Prostate gland (tissue), 2 donors: ENCODE data around the gene MGAT5. TPM values are rescaled to one million over a fixed set of nuclear protein-coding genes. Genes with fewer than 3 reads are reported as not detected.

Experiments used
- DNase-seq: peaks from one replicate; pipeline ENCODE4 v3.0.0-alpha.2; 2019; ENCODE audit warnings: low spot score
- H3K27ac ChIP-seq, 2 donors: fragments of 200-600 bp; sonication (generic); 2 replicates each; pipeline ENCODE4 v1.5.1; 2017 to 2019
- H3K27me3 ChIP-seq: fragments of 200-600 bp; sonication (generic); replicated peaks from 2 replicates; pipeline ENCODE4 v1.5.1; 2019; ENCODE audit not compliant: insufficient read depth
- H3K36me3 ChIP-seq, 2 donors: fragments of 200-600 bp; sonication (generic); 1 replicate in 1 of 2; 2 replicates in 1 of 2; pipeline versions ENCODE4 v1.5.1 to v1.8.1; 2017 to 2019
- H3K4me1 ChIP-seq: fragments of 200-600 bp; sonication (generic); replicated peaks from 2 replicates; pipeline ENCODE4 v1.5.1; 2019
- H3K4me3 ChIP-seq, 2 donors: fragments of 200-600 bp; sonication (generic); 2 replicates each; pipeline ENCODE4 v1.5.1; 2017 to 2019
- H3K9me3 ChIP-seq: fragments of 200-600 bp; sonication (generic); 2 replicates; pipeline ENCODE4 v1.5.1; 2017
- POLR2A ChIP-seq: fragments of 450-650 bp; IDR thresholded peaks from one replicate; pipeline ENCODE4 v1.6.1; 2016; ENCODE audit warnings: antibody characterized with exemption, mild to moderate bottlenecking
- POLR2AphosphoS5 ChIP-seq: sonication (generic); formaldehyde crosslinking; IDR thresholded peaks from one replicate; pipeline ENCODE4 v1.6.1; 2017; ENCODE audit warnings: antibody characterized with exemption
- WGBS: methylation state at CpG from one replicate; pipeline ENCODE4 v1.1.5; 2018; 5-methylcytosine and 5-hydroxymethylcytosine counted together
- intact Hi-C: fragments of 100-400 bp; cut with DNase I; formaldehyde crosslinking; loops from one replicate; pipeline ENCODE4 v1.14.2; 2022
- total RNA-seq, 2 donors: library from RNA; depleted of rRNA; stranded (reverse); fragments of >200 nt; gene quantifications; one replicate each; pipeline ENCODE4 v1.1.0, GENCODE V29; 2016
- TF ChIP-seq, protein P1 (sequence below), 4 experiments: fragments of 200-600 bp in 2 of 4; fragments of 450-650 bp in 2 of 4; sonication (generic) in 2 of 4; IDR thresholded peaks; 1 replicate in 3 of 4; 2 replicates in 1 of 4; pipeline ENCODE4 v1.5.1; 2016 to 2019; ENCODE audit warnings: antibody characterized with exemption in 4 of 4, mild to moderate bottlenecking in 2 of 4, moderate library complexity in 2 of 4

MGAT5 gene
- total RNA-seq, 2 donors from 2014 or later: 20.1 to 83.2 TPM

DNA sequence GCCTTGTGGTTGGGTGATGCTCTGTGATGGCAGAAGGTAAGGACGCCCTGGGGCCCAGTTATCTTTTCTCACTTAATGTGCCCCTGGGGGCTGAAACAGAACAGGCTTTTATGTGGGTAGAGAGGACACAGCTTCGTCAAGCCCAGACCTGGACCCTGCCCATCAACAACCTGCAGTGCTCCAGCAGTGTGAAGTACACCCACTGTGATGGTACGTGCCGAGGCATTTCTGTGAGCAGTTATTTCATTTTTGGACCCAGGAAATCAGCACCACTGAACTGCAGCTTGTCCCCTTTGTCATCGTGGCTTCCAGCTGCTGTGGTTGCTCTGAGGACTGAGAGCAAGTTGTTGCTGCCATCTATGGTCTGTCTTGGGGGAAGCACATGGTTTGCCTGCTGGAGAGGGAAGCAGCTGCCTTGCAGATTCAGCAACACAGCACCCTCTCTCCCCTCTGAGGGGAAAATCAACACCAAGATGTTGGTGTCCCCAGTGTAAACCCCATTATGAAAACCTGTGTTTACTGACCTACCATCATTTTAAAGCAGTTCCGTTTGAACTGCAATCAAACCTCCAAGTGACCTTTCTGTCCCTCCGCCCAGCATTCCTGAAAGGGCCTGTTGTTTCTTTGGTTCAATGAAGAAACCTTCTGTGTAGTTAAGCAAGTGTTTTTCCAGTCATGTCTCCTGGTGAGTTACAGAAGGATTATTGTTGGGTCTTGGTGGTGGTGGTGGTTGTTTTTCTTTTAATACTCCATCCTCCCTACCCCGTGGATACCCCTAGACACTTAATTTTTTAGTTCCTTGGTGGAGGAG, 158.2 kb downstream of the MGAT5 start:
- WGBS: 38% methylated on average over 8 of the region's 8 CpGs
- H3K36me3 ChIP-seq: no peaks in the 10 kb centered on the region
- no peaks in the 10 kb centered on the region for H3K27me3 ChIP-seq
- no peak overlapping the region for H3K27ac ChIP-seq
- TF ChIP-seq POLR2A (no peak), POLR2AphosphoS5 (no peak)
- TF ChIP-seq, protein P1, sequence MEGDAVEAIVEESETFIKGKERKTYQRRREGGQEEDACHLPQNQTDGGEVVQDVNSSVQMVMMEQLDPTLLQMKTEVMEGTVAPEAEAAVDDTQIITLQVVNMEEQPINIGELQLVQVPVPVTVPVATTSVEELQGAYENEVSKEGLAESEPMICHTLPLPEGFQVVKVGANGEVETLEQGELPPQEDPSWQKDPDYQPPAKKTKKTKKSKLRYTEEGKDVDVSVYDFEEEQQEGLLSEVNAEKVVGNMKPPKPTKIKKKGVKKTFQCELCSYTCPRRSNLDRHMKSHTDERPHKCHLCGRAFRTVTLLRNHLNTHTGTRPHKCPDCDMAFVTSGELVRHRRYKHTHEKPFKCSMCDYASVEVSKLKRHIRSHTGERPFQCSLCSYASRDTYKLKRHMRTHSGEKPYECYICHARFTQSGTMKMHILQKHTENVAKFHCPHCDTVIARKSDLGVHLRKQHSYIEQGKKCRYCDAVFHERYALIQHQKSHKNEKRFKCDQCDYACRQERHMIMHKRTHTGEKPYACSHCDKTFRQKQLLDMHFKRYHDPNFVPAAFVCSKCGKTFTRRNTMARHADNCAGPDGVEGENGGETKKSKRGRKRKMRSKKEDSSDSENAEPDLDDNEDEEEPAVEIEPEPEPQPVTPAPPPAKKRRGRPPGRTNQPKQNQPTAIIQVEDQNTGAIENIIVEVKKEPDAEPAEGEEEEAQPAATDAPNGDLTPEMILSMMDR (IDR thresholded peaks at IDR 0.05): peak in 3 of 4 experiments; percentile 31 to 66 (median 63)
- intact Hi-C loops: loop anchor here (1.0 to 5.0 kb wide), 3 partner anchors 35 to 525 kb away; no protein-coding TSS in a partner anchor
- H3K4me1 ChIP-seq: no peaks in the 10 kb centered on the region
- no peaks in the 10 kb centered on the region for H3K9me3 ChIP-seq
- DNase-seq: peak; percentile 58
- no peak overlapping the region for H3K4me3 ChIP-seq

DNA sequence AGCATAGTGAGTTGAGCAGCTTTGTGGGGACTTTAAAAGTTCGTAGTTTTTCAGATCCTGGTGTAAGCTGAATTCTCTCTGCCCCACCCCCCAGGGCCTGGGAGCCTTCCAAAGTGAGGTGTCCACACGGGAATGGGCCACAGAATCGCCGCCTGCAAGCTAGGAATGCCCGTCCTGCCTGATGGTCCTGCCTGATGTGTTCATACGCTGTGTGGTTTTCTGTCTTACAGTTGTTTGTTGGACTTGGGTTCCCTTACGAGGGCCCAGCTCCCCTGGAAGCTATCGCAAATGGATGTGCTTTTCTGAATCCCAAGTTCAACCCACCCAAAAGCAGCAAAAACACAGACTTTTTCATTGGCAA, 158.7 kb downstream of the MGAT5 start:
- no peak for DNase-seq
- H3K36me3 ChIP-seq: no peaks in the 10 kb centered on the region
- H3K4me1 ChIP-seq: no peaks in the 10 kb centered on the region
- WGBS: 79% methylated on average over 8 of the region's 8 CpGs
- H3K4me3 ChIP-seq: no peak overlapping the region
- H3K27me3 ChIP-seq: no peaks in the 10 kb centered on the region
- intact Hi-C loops: loop anchor here (5.0 kb wide), 2 partner anchors 35 to 525 kb away; no protein-coding TSS in a partner anchor
- H3K27ac ChIP-seq: no peak overlapping the region
- no peaks in the 10 kb centered on the region for H3K9me3 ChIP-seq
- no peak for TF ChIP-seq POLR2AphosphoS5
- no peak for TF ChIP-seq POLR2A
- TF ChIP-seq, protein P1 (IDR thresholded peaks at IDR 0.05): no peak

DNA sequence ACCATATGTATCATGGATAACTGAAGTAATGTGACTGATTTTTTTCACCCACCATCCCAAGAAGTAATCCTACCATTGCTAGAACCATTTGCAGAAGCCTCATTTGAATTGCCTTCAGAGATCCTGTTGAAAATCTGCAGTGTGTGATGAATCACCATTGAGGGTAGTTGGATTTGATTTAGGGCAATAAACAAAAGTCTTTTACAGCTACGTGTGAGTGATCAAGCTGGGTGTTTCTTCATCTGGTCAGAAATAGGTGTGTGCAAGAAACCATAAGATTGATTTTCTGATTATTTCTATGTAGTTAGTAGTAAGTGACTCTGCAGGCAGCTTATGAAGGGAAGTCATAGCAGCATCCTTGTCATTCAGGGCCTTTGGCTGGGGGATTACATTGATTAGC, 159.6 kb downstream of the MGAT5 start:
- H3K36me3 ChIP-seq: no peaks in the 10 kb centered on the region
- H3K27me3 ChIP-seq: no peaks in the 10 kb centered on the region
- H3K4me1 ChIP-seq: no peaks in the 10 kb centered on the region
- WGBS: 50% methylated on average over 1 of the region's 1 CpG
- no peak overlapping the region for H3K27ac ChIP-seq
- intact Hi-C loops: loop anchor here (5.0 kb wide), 2 partner anchors 36 to 526 kb away; no protein-coding TSS in a partner anchor
- H3K9me3 ChIP-seq: no peaks in the 10 kb centered on the region
- no peak overlapping the region for H3K4me3 ChIP-seq
- DNase-seq: no peak
- no peak for TF ChIP-seq POLR2AphosphoS5
- TF ChIP-seq, protein P1 (IDR thresholded peaks at IDR 0.05): no peak
- no peak for TF ChIP-seq POLR2A

DNA sequence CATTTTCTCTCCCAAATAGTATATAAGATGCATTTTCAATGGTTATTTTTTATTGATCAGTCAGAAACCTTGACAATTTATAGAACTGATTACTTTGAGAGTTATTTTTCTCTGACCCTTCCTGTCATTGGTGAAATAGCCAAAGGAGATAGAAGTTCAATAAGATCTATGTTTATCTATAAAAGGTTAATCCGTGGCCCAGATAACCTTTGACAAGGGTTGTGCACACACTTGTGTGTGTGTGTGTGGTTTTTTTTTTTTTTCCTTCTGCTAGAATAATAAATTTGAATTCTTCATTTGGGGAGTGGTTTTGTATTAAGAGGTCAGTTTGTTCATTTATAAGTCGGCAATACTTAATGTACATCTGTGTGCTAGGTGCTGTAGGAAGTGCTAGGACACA, 160.0 kb downstream of the MGAT5 start:
- DNase-seq: no peak
- Histone ChIP-seq H3K27me3 (no peaks in the 10 kb centered on the region), H3K4me3 (no peak overlapping the region), H3K4me1 (no peaks in the 10 kb centered on the region), H3K36me3 (no peaks in the 10 kb centered on the region), H3K9me3 (no peaks in the 10 kb centered on the region), H3K27ac (no peak overlapping the region)
- intact Hi-C loops: loop anchor here (5.0 kb wide), 2 partner anchors 37 to 527 kb away; no protein-coding TSS in a partner anchor
- 51% methylated on average over 2 of the region's 2 CpGs for WGBS
- TF ChIP-seq POLR2AphosphoS5 (no peak), POLR2A (no peak)
- TF ChIP-seq, protein P1 (IDR thresholded peaks at IDR 0.05): no peak

DNA sequence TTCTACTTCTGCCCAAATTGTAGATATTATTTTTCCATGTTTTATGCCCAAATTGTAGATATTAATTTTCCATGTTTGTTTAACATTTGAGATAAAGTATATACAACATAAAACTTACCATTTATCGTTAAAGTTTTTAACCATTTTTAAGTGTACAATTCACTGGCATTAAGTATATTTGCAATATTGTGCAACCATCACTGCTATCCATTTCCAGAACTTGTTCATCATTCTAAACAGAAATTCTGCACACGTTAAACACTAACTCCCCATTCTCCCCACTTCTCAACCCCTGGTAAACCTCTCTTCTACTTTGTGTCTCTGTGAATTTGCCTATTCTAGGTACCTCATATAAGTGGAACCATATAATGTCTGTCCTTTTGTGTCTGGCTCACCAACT, 162.1 kb downstream of the MGAT5 start:
- DNase-seq: no peak
- intact Hi-C loops: no loop called here
- no peaks in the 10 kb centered on the region for H3K4me1 ChIP-seq
- TF ChIP-seq, protein P1 (IDR thresholded peaks at IDR 0.05): no peak
- TF ChIP-seq POLR2AphosphoS5 (no peak), POLR2A (no peak)
- H3K27ac ChIP-seq: no peak overlapping the region
- H3K27me3 ChIP-seq: no peaks in the 10 kb centered on the region
- H3K36me3 ChIP-seq: no peaks in the 10 kb centered on the region
- 77% methylated on average over 2 of the region's 2 CpGs for whole genome bisulfite sequencing
- no peak overlapping the region for H3K4me3 ChIP-seq
- no peaks in the 10 kb centered on the region for H3K9me3 ChIP-seq
